ENCODE data around the gene TBXA2R.

The TBXA2R gene

GRCh38 chr19:3623716-3624115 is 17.0 kb upstream of the TBXA2R start:
- H3K27ac ChIP-seq, result no peak overlapping the region
- TF ChIP-seq ZFX (IDR thresholded peaks at IDR 0.05; ENCODE audit: borderline replicate concordance) (no peak), CTCF (IDR thresholded peaks at IDR 0.05) (no peak)

- H3K27ac ChIP-seq, result no peak overlapping the region
- TF ChIP-seq CTCF (IDR thresholded peaks at IDR 0.05) (no peak), ZFX (IDR thresholded peaks at IDR 0.05; ENCODE audit: borderline replicate concordance) (no peak)
Observed at GRCh38 chr19:3622224-3622623, 15.5 kb upstream of the TBXA2R start.

- no peak for TF ChIP-seq CTCF (IDR thresholded peaks at IDR 0.05)
- TF ChIP-seq ZFX (IDR thresholded peaks at IDR 0.05; ENCODE audit: borderline replicate concordance), result no peak
- no peak overlapping the region for H3K27ac ChIP-seq
Observed at GRCh38 chr19:3621689-3622088, 15.0 kb upstream of the TBXA2R start.

DNA sequence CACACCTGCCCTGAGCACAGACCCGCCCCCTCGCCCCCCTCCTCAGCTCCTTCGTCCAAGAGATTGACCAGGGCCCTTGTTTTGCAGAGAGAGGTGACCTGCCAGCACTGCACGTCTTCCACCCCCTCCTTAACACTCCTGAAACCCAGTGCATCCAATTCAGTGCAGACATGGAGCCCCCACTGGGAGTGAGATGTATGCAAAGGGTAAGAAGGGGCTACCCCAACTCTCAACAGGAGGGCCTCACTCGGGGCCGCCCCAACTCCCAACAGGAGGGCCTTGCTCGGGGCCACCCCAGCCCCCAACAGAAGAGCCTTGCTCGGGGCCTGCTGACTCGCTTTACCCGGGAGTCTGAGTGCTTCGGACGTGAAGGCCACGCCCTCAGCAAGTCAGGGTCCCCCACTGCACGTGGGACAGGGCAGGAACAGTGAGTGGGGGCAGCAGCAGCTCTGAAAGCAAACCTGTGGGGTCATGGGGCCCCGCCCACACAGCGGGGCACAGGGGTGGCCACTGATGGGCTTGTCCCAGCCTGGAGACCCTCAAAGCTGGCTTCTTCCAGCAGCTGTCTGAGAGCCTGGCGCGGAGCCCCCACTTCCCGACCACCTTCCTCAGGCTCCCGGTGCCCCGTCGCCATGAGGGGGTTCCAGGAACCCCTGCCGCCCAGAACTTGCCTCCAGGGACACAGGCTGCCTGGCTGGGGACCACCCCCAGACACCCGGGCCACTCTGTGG is 14.3 kb upstream of the TBXA2R start:
- TF ChIP-seq ZFX (IDR thresholded peaks at IDR 0.05; ENCODE audit: borderline replicate concordance) (no peak), CTCF (IDR thresholded peaks at IDR 0.05) (no peak)
- H3K27ac ChIP-seq, result no peak overlapping the region

GRCh38 chr19:3620145-3620816 is 13.6 kb upstream of the TBXA2R start:
- TF ChIP-seq ZFX (IDR thresholded peaks at IDR 0.05; ENCODE audit: borderline replicate concordance), result no peak
- TF ChIP-seq CTCF (IDR thresholded peaks at IDR 0.05), result no peak
- H3K27ac ChIP-seq, result no peak overlapping the region

DNA sequence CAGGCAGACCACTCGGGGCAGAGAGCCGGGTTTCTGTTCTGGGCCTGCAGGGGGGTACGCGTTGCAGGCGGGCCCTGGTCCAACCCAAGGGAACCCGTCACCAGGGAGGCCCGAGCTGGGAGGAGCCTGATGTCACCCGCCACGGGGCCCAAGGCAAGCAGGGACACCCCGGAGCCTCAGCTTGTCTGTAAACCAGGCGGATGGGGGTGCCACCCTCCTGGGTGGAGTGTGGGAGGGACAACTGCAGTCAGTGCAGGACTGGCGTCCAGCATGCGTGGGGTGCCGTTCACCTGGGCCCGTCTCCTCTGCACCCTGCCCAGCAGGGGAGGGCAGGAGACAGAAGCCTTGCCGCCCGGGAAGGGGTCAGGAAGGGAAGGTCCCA is 12.9 kb upstream of the TBXA2R start:
- TF ChIP-seq CTCF (IDR thresholded peaks at IDR 0.05) (no peak), ZFX (IDR thresholded peaks at IDR 0.05; ENCODE audit: borderline replicate concordance) (no peak)
- H3K27ac ChIP-seq, result no peak overlapping the region

Data from 22Rv1 (cell line).